Measurements from ENCODE around the gene SORCS2.

DNA sequence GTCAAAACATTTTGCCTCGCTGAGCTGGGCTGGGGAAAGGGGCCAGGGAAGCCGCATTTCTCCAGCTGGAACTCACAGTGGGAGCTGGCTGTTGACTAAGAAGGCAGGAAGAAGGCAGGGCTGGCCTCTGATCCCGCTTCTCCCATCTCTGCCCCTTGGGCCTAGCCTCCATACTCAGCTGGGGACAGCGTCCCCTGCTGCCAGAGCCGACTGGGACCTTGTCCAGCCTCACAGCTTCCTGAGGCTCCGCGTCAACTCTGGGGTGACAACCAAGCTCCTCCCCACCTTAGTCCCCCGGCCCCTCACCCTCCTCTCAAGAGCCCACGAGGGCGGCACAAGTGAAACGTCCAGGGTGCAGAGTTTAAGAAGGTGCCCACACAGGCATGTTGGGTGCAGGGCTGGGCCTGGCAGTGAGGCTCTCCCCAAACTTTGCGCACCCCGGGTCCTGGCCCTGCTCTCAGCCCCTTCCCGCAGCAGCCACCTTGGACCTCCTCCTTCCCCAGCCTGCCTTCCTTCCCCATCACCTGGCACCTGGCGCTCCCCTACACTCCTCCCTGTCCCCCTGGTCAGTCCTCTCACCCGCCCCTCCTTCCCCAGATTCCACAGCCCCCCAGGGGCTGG lies 141.6 kb downstream of the SORCS2 start:
- TF ChIP-seq TAF1 (IDR thresholded peaks at IDR 0.05; ENCODE audit: low read depth, low read length) (no peak), ZNF274 (IDR thresholded peaks at IDR 0.05; ENCODE audit: borderline replicate concordance, extremely low read depth, low read length) (no peak), CHD1 (IDR thresholded peaks at IDR 0.05; ENCODE audit: low read depth, low read length) (no peak), CHD2 (IDR thresholded peaks at IDR 0.05; ENCODE audit: low read length) (no peak), GABPA (IDR thresholded peaks at IDR 0.05; ENCODE audit: borderline replicate concordance, insufficient read depth, low read length) (no peak), HDAC6 (IDR thresholded peaks at IDR 0.05; ENCODE audit: low read depth, low read length) (no peak), RAD21 (IDR thresholded peaks at IDR 0.05 in 1 of 2, conservative IDR thresholded peaks at IDR 0.05 in 1 of 2; ENCODE audit: low read depth in 2 of 2, low read length in 2 of 2) (peak in 1 of 2 experiments; percentile 2; a peak in 1 of 4 replicates), TCF12 (IDR thresholded peaks at IDR 0.05; ENCODE audit: low read depth, low read length) (no peak), POLR2A (IDR thresholded peaks at IDR 0.05; ENCODE audit: control extremely low read depth in 1 of 2, low read depth in 2 of 2, low read length in 2 of 2) (no peak), EP300 (IDR thresholded peaks at IDR 0.05; ENCODE audit: borderline replicate concordance in 1 of 2, low read depth in 2 of 2, low read length in 2 of 2) (no peak)
- TF ChIP-seq, protein P1, sequence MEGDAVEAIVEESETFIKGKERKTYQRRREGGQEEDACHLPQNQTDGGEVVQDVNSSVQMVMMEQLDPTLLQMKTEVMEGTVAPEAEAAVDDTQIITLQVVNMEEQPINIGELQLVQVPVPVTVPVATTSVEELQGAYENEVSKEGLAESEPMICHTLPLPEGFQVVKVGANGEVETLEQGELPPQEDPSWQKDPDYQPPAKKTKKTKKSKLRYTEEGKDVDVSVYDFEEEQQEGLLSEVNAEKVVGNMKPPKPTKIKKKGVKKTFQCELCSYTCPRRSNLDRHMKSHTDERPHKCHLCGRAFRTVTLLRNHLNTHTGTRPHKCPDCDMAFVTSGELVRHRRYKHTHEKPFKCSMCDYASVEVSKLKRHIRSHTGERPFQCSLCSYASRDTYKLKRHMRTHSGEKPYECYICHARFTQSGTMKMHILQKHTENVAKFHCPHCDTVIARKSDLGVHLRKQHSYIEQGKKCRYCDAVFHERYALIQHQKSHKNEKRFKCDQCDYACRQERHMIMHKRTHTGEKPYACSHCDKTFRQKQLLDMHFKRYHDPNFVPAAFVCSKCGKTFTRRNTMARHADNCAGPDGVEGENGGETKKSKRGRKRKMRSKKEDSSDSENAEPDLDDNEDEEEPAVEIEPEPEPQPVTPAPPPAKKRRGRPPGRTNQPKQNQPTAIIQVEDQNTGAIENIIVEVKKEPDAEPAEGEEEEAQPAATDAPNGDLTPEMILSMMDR (IDR thresholded peaks at IDR 0.05; ENCODE audit: control extremely low read depth in 1 of 3, insufficient read depth in 1 of 3, low read depth in 1 of 3, low read length in 3 of 3): peak in 2 of 3 experiments; percentile 16 to 18; a peak in 1 of 4 replicates
- TF ChIP-seq, protein P2, sequence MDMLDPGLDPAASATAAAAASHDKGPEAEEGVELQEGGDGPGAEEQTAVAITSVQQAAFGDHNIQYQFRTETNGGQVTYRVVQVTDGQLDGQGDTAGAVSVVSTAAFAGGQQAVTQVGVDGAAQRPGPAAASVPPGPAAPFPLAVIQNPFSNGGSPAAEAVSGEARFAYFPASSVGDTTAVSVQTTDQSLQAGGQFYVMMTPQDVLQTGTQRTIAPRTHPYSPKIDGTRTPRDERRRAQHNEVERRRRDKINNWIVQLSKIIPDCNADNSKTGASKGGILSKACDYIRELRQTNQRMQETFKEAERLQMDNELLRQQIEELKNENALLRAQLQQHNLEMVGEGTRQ (IDR thresholded peaks at IDR 0.05; ENCODE audit: low read length): no peak
